Hepatocyte (in vitro differentiated cells): ENCODE results near the gene SLC5A6. TPM values are rescaled to one million over a fixed set of nuclear protein-coding genes. Genes with fewer than 3 reads are reported as not detected.

ENCODE experiments used
- DNase-seq: peaks from one replicate; pipeline ENCODE4 v3.0.0-alpha.2; 2016; ENCODE audit warnings: low spot score
- H2AFZ ChIP-seq: fragments of 200-600 bp; sonication (generic); 2 replicates; pipeline ENCODE4 v1.6.0; 2016; ENCODE audit warnings: antibody characterized with exemption, mild to moderate bottlenecking
- H3K27ac ChIP-seq: fragments of 200-600 bp; sonication (generic); 2 replicates; pipeline ENCODE4 v1.5.1; 2016; ENCODE audit warnings: mild to moderate bottlenecking
- H3K27me3 ChIP-seq: fragments of 200-600 bp; sonication (generic); 2 replicates; pipeline ENCODE4 v1.6.1; 2016
- H3K36me3 ChIP-seq: fragments of 200-600 bp; sonication (generic); replicated peaks from 2 replicates; pipeline ENCODE4 v1.5.1; 2016; ENCODE audit warnings: low read depth; ENCODE audit not compliant: insufficient read depth
- H3K4me1 ChIP-seq: fragments of 200-600 bp; sonication (generic); 2 replicates; pipeline ENCODE4 v1.5.1; 2016; ENCODE audit warnings: mild to moderate bottlenecking, moderate library complexity; ENCODE audit not compliant: insufficient read depth
- H3K4me2 ChIP-seq: fragments of 200-600 bp; sonication (generic); 2 replicates; pipeline ENCODE4 v1.6.0; 2016
- H3K4me3 ChIP-seq: fragments of 200-600 bp; sonication (generic); 2 replicates; pipeline ENCODE4 v1.5.1; 2016; ENCODE audit warnings: mild to moderate bottlenecking
- H3K79me2 ChIP-seq: fragments of 200-600 bp; sonication (generic); 2 replicates; pipeline ENCODE4 v1.6.0; 2017; ENCODE audit warnings: mild to moderate bottlenecking
- H3K9me2 ChIP-seq: fragments of 200-600 bp; sonication (generic); replicated peaks from 2 replicates; pipeline ENCODE4 v1.6.0; 2017; ENCODE audit warnings: mild to moderate bottlenecking; ENCODE audit not compliant: insufficient read depth
- H3K9me3 ChIP-seq: fragments of 200-600 bp; sonication (generic); 2 replicates; pipeline ENCODE4 v1.5.1; 2016; ENCODE audit warnings: low read depth, mild to moderate bottlenecking
- H4K20me1 ChIP-seq: fragments of 200-600 bp; sonication (generic); 2 replicates; pipeline ENCODE4 v1.6.0; 2016; ENCODE audit warnings: mild to moderate bottlenecking; ENCODE audit not compliant: insufficient read depth, poor library complexity, severe bottlenecking
- CTCF ChIP-seq: fragments of 200-600 bp; sonication (generic); IDR thresholded peaks from 2 replicates; pipeline ENCODE4 v1.5.1; 2016; ENCODE audit warnings: antibody characterized with exemption, mild to moderate bottlenecking; ENCODE audit not compliant: poor library complexity
- EZH2 ChIP-seq: fragments of 200-600 bp; sonication (generic); IDR thresholded peaks from 2 replicates; pipeline ENCODE4 v1.6.1; 2016; ENCODE audit warnings: antibody characterized with exemption, mild to moderate bottlenecking, borderline replicate concordance
- EZH2phosphoT487 ChIP-seq: fragments of 200-600 bp; sonication (generic); IDR thresholded peaks from one replicate; pipeline ENCODE4 v1.6.1; 2018; ENCODE audit warnings: antibody characterized with exemption, mild to moderate bottlenecking, low read depth, moderate library complexity; ENCODE audit not compliant: unreplicated experiment, severe bottlenecking
- WGBS: methylation state at CpG from one replicate; pipeline ENCODE4 v1.1.6; 2016; ENCODE audit warnings: low lambda C conversion rate; ENCODE audit errors: missing lambda C conversion rate; 5-methylcytosine and 5-hydroxymethylcytosine counted together
- polyA plus RNA-seq: library from polyadenylated mRNA; unstranded; fragments of >200 nt; fragmentation: Nextera tagmentation; extraction: Ambion mirVana; gene quantifications from 2 replicates; pipeline ENCODE4 v1.2.1, GENCODE V29; 2016
- total RNA-seq: library from RNA; depleted of rRNA; stranded (reverse); fragments of >200 nt; gene quantifications from 2 replicates; pipeline ENCODE4 v1.2.3, GENCODE V29; 2014

The SLC5A6 gene
- total and polyA plus RNA-seq, 2 experiments from 2014 or later, result 58.9 to 72.3 TPM

- no peak overlapping the region for H3K4me2 ChIP-seq
- H3K4me3 ChIP-seq, result no peak overlapping the region
- H3K4me1 ChIP-seq, result peaks cover 6% of the 10 kb centered on the region
- H4K20me1 ChIP-seq, result no peaks in the 10 kb centered on the region
- WGBS, result 99% methylated on average over 8 of the region's 8 CpGs
- H3K27me3 ChIP-seq, result no peaks in the 10 kb centered on the region
- TF ChIP-seq EZH2 (no peak), EZH2phosphoT487 (no peak), CTCF (no peak)
- H3K9me3 ChIP-seq, result no peaks in the 10 kb centered on the region
- H3K36me3 ChIP-seq, result no peaks in the 10 kb centered on the region
- H2AFZ ChIP-seq, result no peak overlapping the region
- no peaks in the 10 kb centered on the region for H3K79me2 ChIP-seq
- H3K9me2 ChIP-seq, result no peaks in the 10 kb centered on the region
- DNase-seq, result no peak
- no peak overlapping the region for H3K27ac ChIP-seq
These were observed 7.5 kb downstream of the SLC5A6 start for GRCh38 chr2:27204566-27204965.

DNA sequence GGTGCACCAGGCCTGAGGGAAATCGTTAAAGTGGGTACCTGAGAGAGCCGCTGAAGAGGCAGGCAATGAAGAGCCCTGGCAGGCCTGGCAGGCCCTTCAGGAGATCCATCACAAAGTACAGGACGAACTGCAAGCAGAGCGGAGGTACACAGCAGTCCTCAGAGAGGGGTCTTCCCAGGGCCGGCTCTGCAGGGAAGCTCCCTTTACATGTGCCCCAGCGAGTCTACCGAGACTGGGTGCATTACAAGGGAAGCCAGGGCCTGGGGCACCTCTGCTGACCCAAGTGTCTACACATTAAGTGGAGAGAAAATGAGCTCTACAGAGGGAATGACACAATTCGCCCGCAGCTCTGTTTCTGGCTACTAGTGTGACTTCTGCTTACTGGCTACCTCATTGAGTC lies 8.3 kb downstream of the SLC5A6 start:
- Histone ChIP-seq H3K4me2 (no peak overlapping the region), H2AFZ (no peak overlapping the region), H3K4me3 (no peak overlapping the region), H3K36me3 (no peaks in the 10 kb centered on the region), H4K20me1 (no peaks in the 10 kb centered on the region), H3K27ac (no peak overlapping the region), H3K9me3 (no peaks in the 10 kb centered on the region), H3K4me1 (peaks cover 2% of the 10 kb centered on the region), H3K27me3 (no peaks in the 10 kb centered on the region), H3K9me2 (no peaks in the 10 kb centered on the region), H3K79me2 (no peaks in the 10 kb centered on the region)
- DNase-seq, result no peak
- no peak for TF ChIP-seq EZH2
- TF ChIP-seq EZH2phosphoT487, result no peak
- no peak for TF ChIP-seq CTCF
- WGBS, result 93% methylated on average over 9 of the region's 9 CpGs

DNA sequence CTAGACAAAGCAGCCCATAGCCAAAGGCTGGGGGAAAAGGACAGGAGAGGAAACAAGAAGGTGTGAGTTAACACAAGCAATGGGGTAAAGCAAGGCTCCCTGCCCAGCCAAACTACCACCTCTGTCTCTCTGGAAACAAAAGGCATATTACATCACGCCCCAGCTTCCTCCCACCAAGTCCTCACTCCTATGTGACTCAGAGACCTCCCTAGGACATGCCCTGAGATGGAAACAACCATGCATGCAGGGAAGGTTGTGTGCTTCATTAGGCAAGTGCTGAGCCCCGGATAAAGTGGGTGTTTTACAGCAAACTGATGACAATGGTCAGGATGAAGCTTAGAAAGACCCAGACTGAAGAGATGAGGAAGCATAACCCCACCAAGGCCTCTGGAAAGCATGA lies 9.2 kb downstream of the SLC5A6 start:
- Histone ChIP-seq H3K4me1 (no peaks in the 10 kb centered on the region), H2AFZ (no peak overlapping the region), H3K9me3 (no peaks in the 10 kb centered on the region), H4K20me1 (no peaks in the 10 kb centered on the region), H3K36me3 (no peaks in the 10 kb centered on the region), H3K4me3 (no peak overlapping the region), H3K79me2 (no peaks in the 10 kb centered on the region), H3K27ac (no peak overlapping the region), H3K9me2 (no peaks in the 10 kb centered on the region), H3K4me2 (no peak overlapping the region), H3K27me3 (no peaks in the 10 kb centered on the region)
- no peak for DNase-seq
- TF ChIP-seq EZH2 (no peak), CTCF (no peak), EZH2phosphoT487 (no peak)
- WGBS, result 97% methylated on average over 2 of the region's 2 CpGs

- no peak overlapping the region for H2AFZ ChIP-seq
- no peak overlapping the region for H3K27ac ChIP-seq
- TF ChIP-seq EZH2phosphoT487 (no peak), CTCF (no peak), EZH2 (no peak)
- 96% methylated on average over 7 of the region's 7 CpGs for WGBS
- H3K36me3 ChIP-seq, result no peaks in the 10 kb centered on the region
- no peaks in the 10 kb centered on the region for H3K9me2 ChIP-seq
- DNase-seq, result no peak
- H3K4me1 ChIP-seq, result no peaks in the 10 kb centered on the region
- no peaks in the 10 kb centered on the region for H3K9me3 ChIP-seq
- no peak overlapping the region for H3K4me3 ChIP-seq
- no peaks in the 10 kb centered on the region for H4K20me1 ChIP-seq
- no peak overlapping the region for H3K4me2 ChIP-seq
- H3K79me2 ChIP-seq, result no peaks in the 10 kb centered on the region
- H3K27me3 ChIP-seq, result no peaks in the 10 kb centered on the region
These were observed 10.4 kb downstream of the SLC5A6 start for GRCh38 chr2:27201675-27202074.
